ENCODE measurements around the gene SNAP91. TPM values are rescaled to one million over a fixed set of nuclear protein-coding genes. Genes with fewer than 3 reads are reported as not detected.

SNAP91 gene
- total and polyA plus RNA-seq, 9 donors = 0.71 to 3.1 (median 1.4) TPM

- WGBS, 3 donors = 5 to 23% (median 11%) methylated on average over 1 of the region's 1 CpG
- intact Hi-C loops (cut with DNase I) = no loop called here
- no peaks in the 10 kb centered on the region for H3K4me1 ChIP-seq (ENCODE audit: insufficient read depth)
- no peaks in the 10 kb centered on the region for H3K9me3 ChIP-seq
- no peaks in the 10 kb centered on the region for H3K36me3 ChIP-seq
- TF ChIP-seq POLR2A (IDR thresholded peaks at IDR 0.05) (no peak), EP300 (IDR thresholded peaks at IDR 0.05) (no peak)
- TF ChIP-seq, protein P1, sequence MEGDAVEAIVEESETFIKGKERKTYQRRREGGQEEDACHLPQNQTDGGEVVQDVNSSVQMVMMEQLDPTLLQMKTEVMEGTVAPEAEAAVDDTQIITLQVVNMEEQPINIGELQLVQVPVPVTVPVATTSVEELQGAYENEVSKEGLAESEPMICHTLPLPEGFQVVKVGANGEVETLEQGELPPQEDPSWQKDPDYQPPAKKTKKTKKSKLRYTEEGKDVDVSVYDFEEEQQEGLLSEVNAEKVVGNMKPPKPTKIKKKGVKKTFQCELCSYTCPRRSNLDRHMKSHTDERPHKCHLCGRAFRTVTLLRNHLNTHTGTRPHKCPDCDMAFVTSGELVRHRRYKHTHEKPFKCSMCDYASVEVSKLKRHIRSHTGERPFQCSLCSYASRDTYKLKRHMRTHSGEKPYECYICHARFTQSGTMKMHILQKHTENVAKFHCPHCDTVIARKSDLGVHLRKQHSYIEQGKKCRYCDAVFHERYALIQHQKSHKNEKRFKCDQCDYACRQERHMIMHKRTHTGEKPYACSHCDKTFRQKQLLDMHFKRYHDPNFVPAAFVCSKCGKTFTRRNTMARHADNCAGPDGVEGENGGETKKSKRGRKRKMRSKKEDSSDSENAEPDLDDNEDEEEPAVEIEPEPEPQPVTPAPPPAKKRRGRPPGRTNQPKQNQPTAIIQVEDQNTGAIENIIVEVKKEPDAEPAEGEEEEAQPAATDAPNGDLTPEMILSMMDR (IDR thresholded peaks at IDR 0.05) = no peak
- H3K27ac ChIP-seq = no peak overlapping the region
- no peak for DNase-seq
- H3K4me3 ChIP-seq = no peak overlapping the region
- no peaks in the 10 kb centered on the region for H3K27me3 ChIP-seq
Observed at GRCh38 chr6:83597051-83597450, 111.8 kb downstream of the SNAP91 start.

DNA sequence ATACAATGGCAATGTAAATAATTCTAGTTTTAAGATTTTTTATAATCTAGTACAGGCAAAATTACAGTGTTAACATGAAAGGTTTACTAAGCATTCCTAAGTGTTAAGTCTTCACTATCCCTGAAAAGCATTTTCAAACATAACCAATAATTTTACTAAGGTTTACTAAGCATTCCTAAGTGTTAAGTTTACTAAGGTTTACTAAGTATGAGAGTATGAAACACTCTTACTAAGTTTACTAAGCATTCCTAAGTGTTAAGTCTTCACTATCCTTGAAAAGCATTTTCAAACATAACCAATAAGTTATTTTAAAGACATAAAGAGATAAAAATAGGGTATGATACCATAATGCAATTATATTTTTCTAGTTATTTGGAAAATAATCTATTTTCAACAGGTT, 114.0 kb downstream of the SNAP91 start:
- TF ChIP-seq POLR2A (IDR thresholded peaks at IDR 0.05) (no peak), EP300 (IDR thresholded peaks at IDR 0.05) (no peak)
- TF ChIP-seq, protein P1 (IDR thresholded peaks at IDR 0.05) = no peak
- H3K4me3 ChIP-seq = no peak overlapping the region
- H3K9me3 ChIP-seq = no peaks in the 10 kb centered on the region
- H3K27ac ChIP-seq = no peak overlapping the region
- intact Hi-C loops (cut with DNase I) = no loop called here
- DNase-seq = no peak
- no peaks in the 10 kb centered on the region for H3K36me3 ChIP-seq
- H3K4me1 ChIP-seq (ENCODE audit: insufficient read depth) = peaks cover under 1% of the 10 kb centered on the region
- no peaks in the 10 kb centered on the region for H3K27me3 ChIP-seq

DNA sequence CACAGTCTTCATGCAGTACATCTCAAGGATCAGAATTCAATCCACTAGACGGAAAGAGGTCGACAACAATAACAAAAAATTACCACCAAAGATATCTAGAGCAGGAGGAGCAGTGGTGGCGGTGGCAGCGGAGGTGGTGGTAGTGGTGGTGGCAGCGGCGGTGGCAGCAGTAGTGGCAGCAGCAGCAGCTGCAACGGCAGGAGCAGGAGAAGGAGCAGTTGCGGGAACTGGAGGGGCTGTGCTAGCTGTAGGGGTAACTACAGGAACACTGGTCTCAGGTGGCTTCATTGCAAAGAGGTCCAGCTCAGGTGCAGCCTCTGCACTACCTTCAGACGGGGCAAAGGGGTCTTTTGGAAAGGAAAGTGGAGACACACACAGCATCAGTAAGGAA, 115.5 kb downstream of the SNAP91 start:
- DNase-seq = no peak
- 93 to 96% (median 95%) methylated on average over 9 of the region's 9 CpGs for WGBS, 3 donors
- no peak overlapping the region for H3K4me3 ChIP-seq
- no peaks in the 10 kb centered on the region for H3K9me3 ChIP-seq
- TF ChIP-seq EP300 (IDR thresholded peaks at IDR 0.05) = no peak
- no peak for TF ChIP-seq POLR2A (IDR thresholded peaks at IDR 0.05)
- TF ChIP-seq, protein P1 (IDR thresholded peaks at IDR 0.05) = no peak
- intact Hi-C loops (cut with DNase I) = no loop called here
- H3K27me3 ChIP-seq = no peaks in the 10 kb centered on the region
- no peaks in the 10 kb centered on the region for H3K36me3 ChIP-seq
- peaks cover 2% of the 10 kb centered on the region for H3K4me1 ChIP-seq (ENCODE audit: insufficient read depth)
- H3K27ac ChIP-seq = no peak overlapping the region

DNA sequence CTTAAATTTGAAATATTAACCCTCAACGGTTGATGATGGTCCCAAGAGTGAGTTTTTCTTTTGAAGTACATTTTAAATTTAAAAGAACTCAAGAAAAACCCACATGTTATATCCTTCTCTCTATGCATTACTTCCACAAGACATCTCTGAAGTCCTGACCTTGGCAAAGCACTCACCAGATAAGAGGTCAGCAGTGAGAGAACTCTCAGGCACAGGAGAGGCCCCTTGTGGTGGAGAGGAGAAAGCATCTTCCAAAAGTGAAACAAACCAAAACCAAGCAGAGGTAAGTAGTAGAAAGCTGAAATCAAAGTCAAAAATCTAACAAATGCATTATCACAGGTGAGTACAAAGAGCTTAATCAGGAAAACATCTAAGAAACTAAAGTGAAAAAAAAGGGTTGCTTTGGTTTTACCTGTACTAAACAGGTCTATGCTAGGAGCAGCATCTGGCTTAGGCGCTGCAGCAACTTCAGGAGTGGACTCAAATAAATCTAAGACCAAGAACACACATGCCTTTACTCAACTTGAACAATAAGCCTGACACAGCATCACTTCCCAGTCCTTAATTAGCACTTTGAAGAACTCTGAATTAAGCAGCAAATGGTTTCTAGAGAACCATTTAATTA, 116.0 kb downstream of the SNAP91 start:
- Histone ChIP-seq H3K9me3 (no peaks in the 10 kb centered on the region), H3K27me3 (no peaks in the 10 kb centered on the region), H3K36me3 (no peaks in the 10 kb centered on the region), H3K4me3 (no peak overlapping the region), H3K4me1 (ENCODE audit: insufficient read depth) (peaks cover 2% of the 10 kb centered on the region), H3K27ac (no peak overlapping the region)
- DNase-seq = no peak
- TF ChIP-seq POLR2A (IDR thresholded peaks at IDR 0.05) = no peak
- TF ChIP-seq EP300 (IDR thresholded peaks at IDR 0.05) = no peak
- TF ChIP-seq, protein P1 (IDR thresholded peaks at IDR 0.05) = no peak
- intact Hi-C loops (cut with DNase I) = no loop called here
- 92 to 97% (median 94%) methylated on average over 2 of the region's 2 CpGs for WGBS, 3 donors

Data from ovary (tissue), 9 donors.